Hematopoietic multipotent progenitor cell treated with erythropoietin and hydrocortisone succinate and interleukin-3 and kit ligand, for 17 days (in vitro differentiated cells): ENCODE data around the gene CCND1.
A peak's percentile ranks its signal among the peaks of the same experiment; 100 is the strongest.
"Not testable (repeated sequence)": the region's sequence is repeated elsewhere in the genome, so short reads cannot be mapped to it uniquely, and the experiment has no call there.

ENCODE experiments used
- DNase-seq: peaks from one replicate; pipeline ENCODE4 v3.0.0-alpha.2; 2015; ENCODE audit warnings: low spot score

CCND1 gene

GRCh38 chr11:69691463-69691862 lies 50.5 kb downstream of the CCND1 start:
- peak; percentile 36 for DNase-seq

GRCh38 chr11:69692422-69692821 lies 51.5 kb downstream of the CCND1 start:
- DNase-seq: no peak

GRCh38 chr11:69694781-69695180 lies 53.8 kb downstream of the CCND1 start:
- no peak for DNase-seq

GRCh38 chr11:69695581-69695980 lies 54.6 kb downstream of the CCND1 start:
- no peak for DNase-seq

GRCh38 chr11:69695995-69696394 lies 55.0 kb downstream of the CCND1 start:
- DNase-seq: not testable (repeated sequence)

- DNase-seq: no peak
Measured at GRCh38 chr11:69696749-69697468, 56.0 kb downstream of the CCND1 start.

GRCh38 chr11:69697469-69697843 lies 56.5 kb downstream of the CCND1 start:
- DNase-seq: no peak

GRCh38 chr11:69697861-69698260 lies 56.9 kb downstream of the CCND1 start:
- DNase-seq: no peak

- no peak for DNase-seq
Measured at GRCh38 chr11:69698362-69698761, 57.4 kb downstream of the CCND1 start.

GRCh38 chr11:69699213-69699612 lies 58.3 kb downstream of the CCND1 start:
- no peak for DNase-seq

GRCh38 chr11:69700278-69701140 lies 59.6 kb downstream of the CCND1 start:
- no peak for DNase-seq

GRCh38 chr11:69702239-69702691 lies 61.3 kb downstream of the CCND1 start:
- DNase-seq: no peak

GRCh38 chr11:69702769-69703452 lies 62.0 kb downstream of the CCND1 start:
- DNase-seq: no peak

GRCh38 chr11:69703453-69703767 lies 62.5 kb downstream of the CCND1 start:
- no peak for DNase-seq
